ENCODE results near the gene DDX3X.
"Not testable (repeated sequence)": the region's sequence is repeated elsewhere in the genome, so short reads cannot be mapped to it uniquely, and the experiment has no call there.

Gene DDX3X

DNA sequence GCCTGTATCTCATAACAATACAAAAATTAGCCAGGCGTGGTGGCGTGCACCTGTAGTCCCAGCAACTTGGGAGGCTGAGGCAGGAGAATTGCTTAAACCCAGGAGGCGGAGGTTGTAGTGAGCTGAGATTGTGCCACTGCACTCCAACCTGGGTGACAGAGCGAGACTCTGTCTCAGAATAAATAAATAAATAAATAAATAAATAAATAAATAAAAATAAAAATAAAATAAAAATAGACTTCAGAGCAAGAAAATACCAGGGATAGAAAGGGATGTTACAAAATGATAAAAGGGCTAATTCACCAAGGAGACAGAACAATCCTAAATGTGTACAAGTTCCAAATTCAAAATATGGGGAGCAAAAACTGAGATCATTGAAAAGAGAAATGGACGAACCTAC lies 37.6 kb downstream of the DDX3X start:
- not testable (repeated sequence) for H3K9ac ChIP-seq (ENCODE audit: low read length); H3K36me3 ChIP-seq (ENCODE audit: control insufficient read depth, insufficient read depth, low read length); H3K27ac ChIP-seq (ENCODE audit: low read depth, low read length); H3K4me1 ChIP-seq (ENCODE audit: control insufficient read depth, insufficient read depth, low read length); H3K4me3 ChIP-seq (ENCODE audit: low read depth, low read length); H3K9me3 ChIP-seq (ENCODE audit: control insufficient read depth, insufficient read depth, low read depth, low read length); H3K27me3 ChIP-seq (ENCODE audit: control insufficient read depth, insufficient read depth, low read length)

DNA sequence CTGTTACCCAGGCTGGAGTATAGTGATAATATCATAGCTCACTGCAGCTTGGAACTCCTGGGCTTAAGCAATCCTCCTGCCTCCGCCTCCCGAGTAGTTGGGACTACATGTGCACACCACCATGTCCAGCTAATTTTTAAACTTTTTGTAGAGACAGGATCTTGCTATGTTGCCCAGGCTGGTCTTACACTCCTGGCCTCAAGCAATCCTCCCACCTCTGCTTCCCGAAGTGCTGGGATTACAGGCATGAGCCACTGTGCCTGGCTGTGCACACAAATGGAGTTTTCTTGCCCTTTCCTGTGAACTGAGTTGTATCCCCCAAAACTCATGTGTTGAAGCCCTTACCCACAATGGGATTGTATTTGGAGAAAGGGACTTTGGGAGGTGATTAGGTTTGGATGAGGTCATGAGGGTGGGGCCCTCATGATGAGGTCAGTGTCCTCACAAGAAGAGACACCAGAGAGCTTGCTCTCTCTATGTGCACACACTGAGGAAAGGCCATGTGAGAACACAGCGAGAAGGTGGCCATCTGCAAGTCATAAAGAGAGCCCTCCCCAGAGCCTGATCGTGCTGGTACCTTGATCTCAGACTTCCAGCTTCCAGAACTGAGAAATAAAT lies 40.1 kb downstream of the DDX3X start:
- no peak overlapping the region for H3K27ac ChIP-seq (ENCODE audit: low read depth, low read length)
- H3K4me3 ChIP-seq (ENCODE audit: low read depth, low read length), result no peak overlapping the region
- no peaks in the 10 kb centered on the region for H3K27me3 ChIP-seq (ENCODE audit: control insufficient read depth, insufficient read depth, low read length)
- H3K36me3 ChIP-seq (ENCODE audit: control insufficient read depth, insufficient read depth, low read length), result no peaks in the 10 kb centered on the region
- no peak overlapping the region for H3K9ac ChIP-seq (ENCODE audit: low read length)
- peaks cover 2% of the 10 kb centered on the region for H3K9me3 ChIP-seq (ENCODE audit: control insufficient read depth, insufficient read depth, low read depth, low read length)
- H3K4me1 ChIP-seq (ENCODE audit: control insufficient read depth, insufficient read depth, low read length), result no peaks in the 10 kb centered on the region

- Histone ChIP-seq H3K36me3 (ENCODE audit: control insufficient read depth, insufficient read depth, low read length) (no peaks in the 10 kb centered on the region), H3K9me3 (ENCODE audit: control insufficient read depth, insufficient read depth, low read depth, low read length) (peaks cover 3% of the 10 kb centered on the region; the same call in 1 of the 2 replicates), H3K27ac (ENCODE audit: low read depth, low read length) (no peak overlapping the region), H3K4me1 (ENCODE audit: control insufficient read depth, insufficient read depth, low read length) (peaks cover 5% of the 10 kb centered on the region; the same call in 1 of the 2 replicates), H3K27me3 (ENCODE audit: control insufficient read depth, insufficient read depth, low read length) (no peaks in the 10 kb centered on the region), H3K4me3 (ENCODE audit: low read depth, low read length) (no peak overlapping the region), H3K9ac (ENCODE audit: low read length) (no peak overlapping the region)
Observed at GRCh38 chrX:41377624-41378023, 43.7 kb downstream of the DDX3X start.

- no peaks in the 10 kb centered on the region for H3K36me3 ChIP-seq (ENCODE audit: control insufficient read depth, insufficient read depth, low read length)
- H3K9ac ChIP-seq (ENCODE audit: low read length), result no peak overlapping the region
- H3K4me1 ChIP-seq (ENCODE audit: control insufficient read depth, insufficient read depth, low read length), result peaks cover 15% of the 10 kb centered on the region; the same call in 1 of the 2 replicates
- peaks cover 13% of the 10 kb centered on the region for H3K9me3 ChIP-seq (ENCODE audit: control insufficient read depth, insufficient read depth, low read depth, low read length)
- no peaks in the 10 kb centered on the region for H3K27me3 ChIP-seq (ENCODE audit: control insufficient read depth, insufficient read depth, low read length)
- 0 out of 2 replicates have a peak overlapping the region, but pooled peaks have one; percentile 26 for H3K27ac ChIP-seq (ENCODE audit: low read depth, low read length)
- H3K4me3 ChIP-seq (ENCODE audit: low read depth, low read length), result no peak overlapping the region
Observed at GRCh38 chrX:41381685-41382084, 47.7 kb downstream of the DDX3X start.

GRCh38 chrX:41382714-41383645 lies 49.0 kb downstream of the DDX3X start:
- peaks cover 20% of the 10 kb centered on the region for H3K4me1 ChIP-seq (ENCODE audit: control insufficient read depth, insufficient read depth, low read length)
- no peak overlapping the region for H3K27ac ChIP-seq (ENCODE audit: low read depth, low read length)
- H3K27me3 ChIP-seq (ENCODE audit: control insufficient read depth, insufficient read depth, low read length), result no peaks in the 10 kb centered on the region
- peaks cover 13% of the 10 kb centered on the region for H3K9me3 ChIP-seq (ENCODE audit: control insufficient read depth, insufficient read depth, low read depth, low read length)
- H3K9ac ChIP-seq (ENCODE audit: low read length), result no peak overlapping the region
- no peaks in the 10 kb centered on the region for H3K36me3 ChIP-seq (ENCODE audit: control insufficient read depth, insufficient read depth, low read length)
- no peak overlapping the region for H3K4me3 ChIP-seq (ENCODE audit: low read depth, low read length)

GRCh38 chrX:41384051-41384705 lies 50.2 kb downstream of the DDX3X start:
- peaks cover 13% of the 10 kb centered on the region for H3K9me3 ChIP-seq (ENCODE audit: control insufficient read depth, insufficient read depth, low read depth, low read length)
- H3K4me3 ChIP-seq (ENCODE audit: low read depth, low read length), result no peak overlapping the region
- H3K36me3 ChIP-seq (ENCODE audit: control insufficient read depth, insufficient read depth, low read length), result no peaks in the 10 kb centered on the region
- H3K27ac ChIP-seq (ENCODE audit: low read depth, low read length), result no peak overlapping the region
- H3K27me3 ChIP-seq (ENCODE audit: control insufficient read depth, insufficient read depth, low read length), result no peaks in the 10 kb centered on the region
- no peak overlapping the region for H3K9ac ChIP-seq (ENCODE audit: low read length)
- peaks cover 20% of the 10 kb centered on the region for H3K4me1 ChIP-seq (ENCODE audit: control insufficient read depth, insufficient read depth, low read length)

- Histone ChIP-seq H3K27ac (ENCODE audit: low read depth, low read length) (peak overlapping the region; percentile 61), H3K27me3 (ENCODE audit: control insufficient read depth, insufficient read depth, low read length) (no peaks in the 10 kb centered on the region), H3K9ac (ENCODE audit: low read length) (no peak overlapping the region), H3K9me3 (ENCODE audit: control insufficient read depth, insufficient read depth, low read depth, low read length) (peaks cover 14% of the 10 kb centered on the region), H3K4me3 (ENCODE audit: low read depth, low read length) (no peak overlapping the region), H3K4me1 (ENCODE audit: control insufficient read depth, insufficient read depth, low read length) (peaks cover 19% of the 10 kb centered on the region), H3K36me3 (ENCODE audit: control insufficient read depth, insufficient read depth, low read length) (no peaks in the 10 kb centered on the region)
Observed at GRCh38 chrX:41386222-41386990, 52.4 kb downstream of the DDX3X start.

- Histone ChIP-seq H3K4me1 (ENCODE audit: control insufficient read depth, insufficient read depth, low read length) (peaks cover 10% of the 10 kb centered on the region; the same call in 1 of the 2 replicates), H3K9ac (ENCODE audit: low read length) (no peak overlapping the region), H3K9me3 (ENCODE audit: control insufficient read depth, insufficient read depth, low read depth, low read length) (peaks cover 12% of the 10 kb centered on the region), H3K27ac (ENCODE audit: low read depth, low read length) (no peak overlapping the region), H3K27me3 (ENCODE audit: control insufficient read depth, insufficient read depth, low read length) (no peaks in the 10 kb centered on the region), H3K36me3 (ENCODE audit: control insufficient read depth, insufficient read depth, low read length) (no peaks in the 10 kb centered on the region), H3K4me3 (ENCODE audit: low read depth, low read length) (no peak overlapping the region)
Observed at GRCh38 chrX:41388543-41388942, 54.6 kb downstream of the DDX3X start.

DNA sequence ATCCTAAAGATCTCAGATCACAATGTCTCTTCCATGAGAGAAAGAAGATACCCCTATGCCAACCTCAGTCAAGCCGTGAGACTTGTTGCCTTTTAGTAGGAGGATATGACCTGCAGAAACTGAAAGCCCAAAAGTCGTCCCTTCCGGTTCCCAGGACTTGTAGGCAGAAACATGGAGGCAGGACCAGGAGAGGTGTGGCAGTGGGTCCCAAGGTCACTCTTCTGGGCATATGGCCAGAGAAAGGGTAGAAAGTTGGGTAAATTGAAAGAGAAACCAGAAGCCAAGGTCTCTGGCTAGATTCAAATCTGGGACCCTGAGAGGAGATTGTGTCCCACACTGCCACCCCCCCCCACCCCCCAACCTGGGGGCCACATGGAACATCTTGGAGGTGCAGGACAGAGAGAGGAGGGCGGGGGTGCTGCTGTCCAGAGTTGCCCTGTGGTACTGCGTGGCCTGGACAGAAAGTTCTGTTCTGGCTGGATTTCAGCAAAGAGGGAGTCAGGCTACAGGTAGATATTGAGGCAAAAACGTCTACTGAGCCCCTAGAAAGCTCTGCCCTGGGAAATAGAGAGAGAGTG lies 55.4 kb downstream of the DDX3X start:
- Histone ChIP-seq H3K27me3 (ENCODE audit: control insufficient read depth, insufficient read depth, low read length) (no peaks in the 10 kb centered on the region), H3K27ac (ENCODE audit: low read depth, low read length) (no peak overlapping the region), H3K4me3 (ENCODE audit: low read depth, low read length) (no peak overlapping the region), H3K9me3 (ENCODE audit: control insufficient read depth, insufficient read depth, low read depth, low read length) (peaks cover 8% of the 10 kb centered on the region), H3K4me1 (ENCODE audit: control insufficient read depth, insufficient read depth, low read length) (peaks cover 8% of the 10 kb centered on the region; the same call in 1 of the 2 replicates), H3K36me3 (ENCODE audit: control insufficient read depth, insufficient read depth, low read length) (no peaks in the 10 kb centered on the region), H3K9ac (ENCODE audit: low read length) (no peak overlapping the region)

- H3K4me1 ChIP-seq (ENCODE audit: control insufficient read depth, insufficient read depth, low read length); H3K9me3 ChIP-seq (ENCODE audit: control insufficient read depth, insufficient read depth, low read depth, low read length); H3K9ac ChIP-seq (ENCODE audit: low read length); H3K27ac ChIP-seq (ENCODE audit: low read depth, low read length); H3K4me3 ChIP-seq (ENCODE audit: low read depth, low read length); H3K27me3 ChIP-seq (ENCODE audit: control insufficient read depth, insufficient read depth, low read length); H3K36me3 ChIP-seq (ENCODE audit: control insufficient read depth, insufficient read depth, low read length): not testable (repeated sequence)
Observed at GRCh38 chrX:41390576-41390975, 56.6 kb downstream of the DDX3X start.
